SHP77 treated with DMSO at 0.1 percent for 48 hours (cell line): ENCODE measurements around the gene THEMIS2.
"Not testable (repeated sequence)": the region's sequence is repeated elsewhere in the genome, so short reads cannot be mapped to it uniquely, and the experiment has no call there.

Source experiments
- DNase-seq: peaks from one replicate; lab custom pipeline; 2025; lab: John Stamatoyannopoulos, UW

THEMIS2 gene

GRCh38 chr1:27872059-27872801 is at the start of gene THEMIS2:
TSS of gene THEMIS2 (plus strand) at chr1:27872544. CDS start at chr1:27872572, 28 bp downstream.
- peak; percentile 39 for DNase-seq

GRCh38 chr1:27823784-27824183 is 48.6 kb upstream of the THEMIS2 start:
- DNase-seq, result no peak

GRCh38 chr1:27824411-27824810 is 47.9 kb upstream of the THEMIS2 start:
- no peak for DNase-seq

GRCh38 chr1:27829339-27829960 is 42.9 kb upstream of the THEMIS2 start:
- DNase-seq, result not testable (repeated sequence)

GRCh38 chr1:27830621-27831440 is 41.5 kb upstream of the THEMIS2 start, which contains the start of gene PPP1R8:
TSS of gene PPP1R8 (plus strand) at chr1:27830782. CDS start at chr1:27830836, 54 bp downstream.
- peak; percentile 90 for DNase-seq

GRCh38 chr1:27831568-27832410 is 40.6 kb upstream of the THEMIS2 start:
- no peak for DNase-seq

- DNase-seq, result no peak
Observed at GRCh38 chr1:27832762-27833161, 39.6 kb upstream of the THEMIS2 start.

- no peak for DNase-seq
Observed at GRCh38 chr1:27833470-27833869, 38.9 kb upstream of the THEMIS2 start.

- no peak for DNase-seq
Observed at GRCh38 chr1:27835046-27835445, 37.3 kb upstream of the THEMIS2 start.

GRCh38 chr1:27835501-27835900 is 36.8 kb upstream of the THEMIS2 start:
- DNase-seq, result no peak

- no peak for DNase-seq
Observed at GRCh38 chr1:27849951-27850350, 22.4 kb upstream of the THEMIS2 start.

GRCh38 chr1:27855085-27855484 is 17.3 kb upstream of the THEMIS2 start:
- DNase-seq, result no peak

- no peak for DNase-seq
Observed at GRCh38 chr1:27856561-27857343, 15.6 kb upstream of the THEMIS2 start.

- DNase-seq, result not testable (repeated sequence)
Observed at GRCh38 chr1:27857552-27857951, 14.8 kb upstream of the THEMIS2 start.

- peak; percentile 66 for DNase-seq
Observed at GRCh38 chr1:27858072-27858948, 14.0 kb upstream of the THEMIS2 start.

GRCh38 chr1:27858949-27859576 is 13.3 kb upstream of the THEMIS2 start:
- DNase-seq, result no peak

- no peak for DNase-seq
Observed at GRCh38 chr1:27861436-27861835, 10.9 kb upstream of the THEMIS2 start.

- no peak for DNase-seq
Observed at GRCh38 chr1:27862004-27862403, 10.3 kb upstream of the THEMIS2 start.
